ENCODE measurements around the gene MED12L.
"Not testable (repeated sequence)": the region's sequence is repeated elsewhere in the genome, so short reads cannot be mapped to it uniquely, and the experiment has no call there.

MED12L gene

GRCh38 chr3:151367448-151367847 is 282.0 kb downstream of the MED12L start:
- H3K4me3 Mint-ChIP-seq: no peak overlapping the region
- no peaks in the 10 kb centered on the region for H3K9me3 Mint-ChIP-seq
- no peak overlapping the region for H3K27ac Mint-ChIP-seq
- H3K36me3 Mint-ChIP-seq: no peaks in the 10 kb centered on the region
- peaks cover 3% of the 10 kb centered on the region for H3K27me3 Mint-ChIP-seq
- no peaks in the 10 kb centered on the region for H3K4me1 Mint-ChIP-seq

GRCh38 chr3:151371526-151371925 is 286.1 kb downstream of the MED12L start:
- no peak overlapping the region for H3K27ac Mint-ChIP-seq
- H3K27me3 Mint-ChIP-seq: no peaks in the 10 kb centered on the region
- H3K4me3 Mint-ChIP-seq: no peak overlapping the region
- no peaks in the 10 kb centered on the region for H3K9me3 Mint-ChIP-seq
- H3K4me1 Mint-ChIP-seq: no peaks in the 10 kb centered on the region
- H3K36me3 Mint-ChIP-seq: no peaks in the 10 kb centered on the region

GRCh38 chr3:151372063-151372820 is 286.8 kb downstream of the MED12L start:
- no peaks in the 10 kb centered on the region for H3K27me3 Mint-ChIP-seq
- no peaks in the 10 kb centered on the region for H3K4me1 Mint-ChIP-seq
- no peak overlapping the region for H3K27ac Mint-ChIP-seq
- no peaks in the 10 kb centered on the region for H3K36me3 Mint-ChIP-seq
- no peak overlapping the region for H3K4me3 Mint-ChIP-seq
- H3K9me3 Mint-ChIP-seq: no peaks in the 10 kb centered on the region

- Mint-ChIP-seq H3K4me1 (no peaks in the 10 kb centered on the region), H3K4me3 (no peak overlapping the region), H3K27ac (no peak overlapping the region), H3K36me3 (no peaks in the 10 kb centered on the region), H3K27me3 (no peaks in the 10 kb centered on the region), H3K9me3 (no peaks in the 10 kb centered on the region)
Measured at GRCh38 chr3:151377768-151378385, 292.4 kb downstream of the MED12L start.

- no peak overlapping the region for H3K4me3 Mint-ChIP-seq
- no peak overlapping the region for H3K27ac Mint-ChIP-seq
- H3K36me3 Mint-ChIP-seq: no peaks in the 10 kb centered on the region
- H3K9me3 Mint-ChIP-seq: no peaks in the 10 kb centered on the region
- no peaks in the 10 kb centered on the region for H3K4me1 Mint-ChIP-seq
- H3K27me3 Mint-ChIP-seq: no peaks in the 10 kb centered on the region
Measured at GRCh38 chr3:151379083-151379734, 293.7 kb downstream of the MED12L start.

GRCh38 chr3:151382671-151383070 is 297.2 kb downstream of the MED12L start:
- H3K27ac Mint-ChIP-seq: no peak overlapping the region
- no peak overlapping the region for H3K4me3 Mint-ChIP-seq
- H3K4me1 Mint-ChIP-seq: peaks cover 5% of the 10 kb centered on the region

GRCh38 chr3:151383111-151383510 is 297.6 kb downstream of the MED12L start:
- H3K4me3 Mint-ChIP-seq: no peak overlapping the region
- H3K4me1 Mint-ChIP-seq: peaks cover 5% of the 10 kb centered on the region
- no peak overlapping the region for H3K27ac Mint-ChIP-seq
- no peaks in the 10 kb centered on the region for H3K36me3 Mint-ChIP-seq
- no peaks in the 10 kb centered on the region for H3K9me3 Mint-ChIP-seq
- peaks cover 2% of the 10 kb centered on the region for H3K27me3 Mint-ChIP-seq

More at GRCh38 chr3:151382671-151383070, 297.2 kb downstream of the MED12L start:
- H3K9me3 Mint-ChIP-seq: no peaks in the 10 kb centered on the region
- no peaks in the 10 kb centered on the region for H3K36me3 Mint-ChIP-seq
- peaks cover 2% of the 10 kb centered on the region for H3K27me3 Mint-ChIP-seq

- H3K4me3 Mint-ChIP-seq: no peak overlapping the region
- H3K27ac Mint-ChIP-seq: no peak overlapping the region
- H3K27me3 Mint-ChIP-seq: peaks cover 2% of the 10 kb centered on the region
- no peaks in the 10 kb centered on the region for H3K9me3 Mint-ChIP-seq
- H3K4me1 Mint-ChIP-seq: peaks cover 5% of the 10 kb centered on the region
- H3K36me3 Mint-ChIP-seq: no peaks in the 10 kb centered on the region
Measured at GRCh38 chr3:151383956-151384355, 298.5 kb downstream of the MED12L start.

GRCh38 chr3:151384741-151385174 is 299.3 kb downstream of the MED12L start, which contains the start of gene P2RY12:
Gene P2RY12 (minus strand): TSS chr3:151384753. CDS start chr3:151338845, 45,908 bp downstream.
- Mint-ChIP-seq H3K9me3 (no peaks in the 10 kb centered on the region), H3K27ac (no peak within 1 kb of the TSS), H3K27me3 (peaks cover 2% of the 10 kb centered on the region), H3K4me3 (no peak within 1 kb of the TSS), H3K36me3 (no peaks in the 10 kb centered on the region), H3K4me1 (peaks cover 5% of the 10 kb centered on the region)

GRCh38 chr3:151386056-151386455 is 300.6 kb downstream of the MED12L start:
- Mint-ChIP-seq H3K36me3 (no peaks in the 10 kb centered on the region), H3K27ac (no peak overlapping the region), H3K4me1 (peaks cover 5% of the 10 kb centered on the region), H3K9me3 (no peaks in the 10 kb centered on the region), H3K4me3 (no peak overlapping the region), H3K27me3 (peaks cover 2% of the 10 kb centered on the region)

- Mint-ChIP-seq H3K36me3 (no peaks in the 10 kb centered on the region), H3K4me3 (no peak overlapping the region), H3K27me3 (peaks cover 4% of the 10 kb centered on the region), H3K27ac (no peak overlapping the region), H3K4me1 (peaks cover 5% of the 10 kb centered on the region), H3K9me3 (no peaks in the 10 kb centered on the region)
Measured at GRCh38 chr3:151387432-151387831, 302.0 kb downstream of the MED12L start.

GRCh38 chr3:151387842-151388241 is 302.4 kb downstream of the MED12L start:
- no peak overlapping the region for H3K4me3 Mint-ChIP-seq
- H3K36me3 Mint-ChIP-seq: no peaks in the 10 kb centered on the region
- peaks cover 3% of the 10 kb centered on the region for H3K9me3 Mint-ChIP-seq
- H3K27me3 Mint-ChIP-seq: peaks cover 4% of the 10 kb centered on the region
- H3K4me1 Mint-ChIP-seq: peaks cover 5% of the 10 kb centered on the region
- no peak overlapping the region for H3K27ac Mint-ChIP-seq

- Mint-ChIP-seq H3K27ac (no peak overlapping the region), H3K4me3 (no peak overlapping the region), H3K36me3 (no peaks in the 10 kb centered on the region), H3K9me3 (peaks cover 7% of the 10 kb centered on the region), H3K27me3 (peaks cover 6% of the 10 kb centered on the region), H3K4me1 (no peaks in the 10 kb centered on the region)
Measured at GRCh38 chr3:151391720-151392119, 306.3 kb downstream of the MED12L start.

GRCh38 chr3:151392191-151392590 is 306.7 kb downstream of the MED12L start:
- not testable (repeated sequence) for H3K4me1 Mint-ChIP-seq, H3K36me3 Mint-ChIP-seq, H3K27ac Mint-ChIP-seq, H3K9me3 Mint-ChIP-seq, H3K27me3 Mint-ChIP-seq, H3K4me3 Mint-ChIP-seq

- H3K4me3 Mint-ChIP-seq: no peak overlapping the region
- H3K36me3 Mint-ChIP-seq: no peaks in the 10 kb centered on the region
- H3K27ac Mint-ChIP-seq: no peak overlapping the region
- peaks cover 7% of the 10 kb centered on the region for H3K9me3 Mint-ChIP-seq
- peaks cover 8% of the 10 kb centered on the region for H3K27me3 Mint-ChIP-seq
- no peaks in the 10 kb centered on the region for H3K4me1 Mint-ChIP-seq
Measured at GRCh38 chr3:151393146-151393830, 307.8 kb downstream of the MED12L start.

All from activated naive CD4-positive, alpha-beta T cell treated with anti-CD3 and anti-CD28 coated beads, Interleukin-2, amount 50 U/mL, for 24 hours (primary cell).